ENCODE measurements around the gene MUC13.

- no peak for TF ChIP-seq CTCF (IDR thresholded peaks at IDR 0.05)
- TF ChIP-seq POLR2A (IDR thresholded peaks at IDR 0.05) = no peak
Measured at GRCh38 chr3:124950026-124950425, 15.5 kb upstream of the MUC13 start.

All from body of pancreas (tissue), 4 donors.